SK-N-SH treated with all-trans-retinoic acid at 6 μM for 48 hours (cell line): ENCODE measurements around the gene CHORDC1.

Source experiments
- ATAC-seq: fragments of 200-7000 bp; cut with Tn5 transposase; 3 replicates; pipeline ENCODE4 v1.9.1; 2020; ENCODE audit warnings: mild to moderate bottlenecking, moderate library complexity
- ARNTL ChIP-seq: fragments of 450-650 bp; formaldehyde crosslinking; IDR thresholded peaks from 2 replicates; pipeline ENCODE4 v1.5.0; 2020; ENCODE audit warnings: low read depth, mild to moderate bottlenecking, moderate library complexity, borderline replicate concordance
- BACH2 ChIP-seq: fragments of 250-450 bp; sonication (Bioruptor Pico); IDR thresholded peaks from 2 replicates; pipeline ENCODE4 v1.9.0; 2021; ENCODE audit warnings: mild to moderate bottlenecking, borderline replicate concordance
- CREB5 ChIP-seq: fragments of 250-450 bp; sonication (Bioruptor Pico); IDR thresholded peaks from 2 replicates; pipeline ENCODE4 v1.5.1; 2020; ENCODE audit warnings: low read depth, mild to moderate bottlenecking, moderate library complexity
- ESRRG ChIP-seq: fragments of 250-450 bp; sonication (Bioruptor Pico); IDR thresholded peaks from 2 replicates; pipeline ENCODE4 v1.6.1; 2021; ENCODE audit warnings: mild to moderate bottlenecking
- GLIS3 ChIP-seq: fragments of 250-450 bp; sonication (Bioruptor Pico); IDR thresholded peaks from 2 replicates; pipeline ENCODE4 v1.5.0; 2020; ENCODE audit warnings: mild to moderate bottlenecking, moderate library complexity
- OSR1 ChIP-seq: fragments of 250-450 bp; sonication (Bioruptor Pico); IDR thresholded peaks from 2 replicates; pipeline ENCODE4 v1.8.0; 2022; ENCODE audit warnings: moderate library complexity, mild to moderate bottlenecking, inconsistent platforms
- PATZ1 ChIP-seq: fragments of 250-450 bp; sonication (Bioruptor Pico); IDR thresholded peaks from 2 replicates; pipeline ENCODE4 v1.8.0; 2020; ENCODE audit warnings: mild to moderate bottlenecking, moderate library complexity, borderline replicate concordance
- POU6F1 ChIP-seq: fragments of 250-450 bp; sonication (Bioruptor Pico); IDR thresholded peaks from 2 replicates; pipeline ENCODE4 v1.8.0; 2021; ENCODE audit warnings: low read depth, mild to moderate bottlenecking, moderate library complexity, borderline replicate concordance
- PPARA ChIP-seq: fragments of 250-450 bp; sonication (Bioruptor Pico); IDR thresholded peaks from 2 replicates; pipeline ENCODE4 v1.5.0; 2020; ENCODE audit warnings: mild to moderate bottlenecking, borderline replicate concordance
- RARB ChIP-seq: fragments of 250-450 bp; sonication (Bioruptor Pico); IDR thresholded peaks from 2 replicates; pipeline ENCODE4 v1.8.0; 2021; ENCODE audit warnings: mild to moderate bottlenecking, moderate library complexity
- SNAI2 ChIP-seq: fragments of 250-450 bp; sonication (Bioruptor Pico); IDR thresholded peaks from 2 replicates; pipeline ENCODE4 v1.5.0; 2020; ENCODE audit warnings: mild to moderate bottlenecking, moderate library complexity
- TCF4 ChIP-seq: fragments of 250-450 bp; sonication (Bioruptor Pico); IDR thresholded peaks from 2 replicates; pipeline ENCODE4 v1.8.0; 2021; ENCODE audit warnings: mild to moderate bottlenecking, moderate library complexity, borderline replicate concordance
- TOX ChIP-seq: fragments of 250-450 bp; sonication (Bioruptor Pico); IDR thresholded peaks from 2 replicates; pipeline ENCODE4 v1.8.0; 2021; ENCODE audit warnings: mild to moderate bottlenecking, moderate library complexity, borderline replicate concordance
- TSHZ2 ChIP-seq: fragments of 250-450 bp; sonication (Bioruptor Pico); IDR thresholded peaks from 2 replicates; pipeline ENCODE4 v1.5.0; 2020; ENCODE audit warnings: mild to moderate bottlenecking, moderate library complexity
- ZC3H10 ChIP-seq: fragments of 250-450 bp; sonication (Bioruptor Pico); IDR thresholded peaks from 2 replicates; pipeline ENCODE4 v1.5.1; 2021; ENCODE audit warnings: mild to moderate bottlenecking, moderate library complexity
- ZFP3 ChIP-seq: fragments of 250-450 bp; sonication (Bioruptor Pico); IDR thresholded peaks from 2 replicates; pipeline ENCODE4 v1.5.0; 2020; ENCODE audit warnings: mild to moderate bottlenecking, moderate library complexity
- ZFP30 ChIP-seq: fragments of 450-650 bp; formaldehyde crosslinking; IDR thresholded peaks from 2 replicates; pipeline ENCODE4 v1.5.0; 2022; ENCODE audit warnings: mild to moderate bottlenecking, moderate library complexity
- ZNF565 ChIP-seq: fragments of 450-650 bp; formaldehyde crosslinking; conservative IDR thresholded peaks from 2 replicates; pipeline ENCODE4 v1.5.0; 2020; ENCODE audit warnings: low read depth, mild to moderate bottlenecking, moderate library complexity
- ZNF70 ChIP-seq: fragments of 450-650 bp; formaldehyde crosslinking; IDR thresholded peaks from 2 replicates; pipeline ENCODE4 v1.5.0; 2020; ENCODE audit warnings: mild to moderate bottlenecking, moderate library complexity
- ZNF8 ChIP-seq: fragments of 450-650 bp; formaldehyde crosslinking; IDR thresholded peaks from 2 replicates; pipeline ENCODE4 v1.5.0; 2020; ENCODE audit warnings: mild to moderate bottlenecking, moderate library complexity

CHORDC1 gene

GRCh38 chr11:90234977-90235376, 12.1 kb upstream of the CHORDC1 start:
- ATAC-seq: no peak

GRCh38 chr11:90229791-90230190, 6.9 kb upstream of the CHORDC1 start:
- TF ChIP-seq PPARA (CRISPR knock-in tag): no peak
- no peak for ATAC-seq

More at GRCh38 chr11:90234977-90235376, 12.1 kb upstream of the CHORDC1 start:
- no peak for TF ChIP-seq ZFP3 (CRISPR knock-in tag)
- TF ChIP-seq OSR1 (CRISPR knock-in tag): no peak
- no peak for TF ChIP-seq PPARA (CRISPR knock-in tag)
- no peak for TF ChIP-seq RARB (CRISPR knock-in tag)
- no peak for TF ChIP-seq TOX (CRISPR knock-in tag)
- TF ChIP-seq CREB5 (CRISPR knock-in tag): no peak
- TF ChIP-seq TCF4 (CRISPR knock-in tag): no peak
- no peak for TF ChIP-seq ZNF70 (CRISPR knock-in tag)
- no peak for TF ChIP-seq ZNF565
- no peak for TF ChIP-seq PATZ1 (CRISPR knock-in tag)
- no peak for TF ChIP-seq GLIS3
- TF ChIP-seq ZFP30 (CRISPR knock-in tag): no peak
- no peak for TF ChIP-seq BACH2 (CRISPR knock-in tag)

- ATAC-seq: no peak
- TF ChIP-seq SNAI2 (CRISPR knock-in tag): no peak
Observed at GRCh38 chr11:90228056-90228455, 5.2 kb upstream of the CHORDC1 start.

GRCh38 chr11:90223248-90223585, 368 bp upstream of the CHORDC1 start:
- TF ChIP-seq PATZ1 (CRISPR knock-in tag) (no peak), ESRRG (CRISPR knock-in tag) (no peak), POU6F1 (CRISPR knock-in tag) (no peak), GLIS3 (no peak), ZNF70 (CRISPR knock-in tag) (no peak), PPARA (CRISPR knock-in tag) (no peak), BACH2 (CRISPR knock-in tag) (no peak), ZFP3 (CRISPR knock-in tag) (no peak), TOX (CRISPR knock-in tag) (no peak)
- ATAC-seq: peak; percentile 79

GRCh38 chr11:90221803-90222458, 918 bp downstream of the CHORDC1 start:
- ATAC-seq: peak; percentile 58; the same call in 2 of the 3 replicates
- TF ChIP-seq ZNF70 (CRISPR knock-in tag) (no peak), SNAI2 (CRISPR knock-in tag) (no peak), PPARA (CRISPR knock-in tag) (no peak), ZC3H10 (CRISPR knock-in tag) (no peak), ARNTL (CRISPR knock-in tag) (no peak), TSHZ2 (CRISPR knock-in tag) (no peak), POU6F1 (CRISPR knock-in tag) (no peak), ZNF8 (CRISPR knock-in tag) (no peak), GLIS3 (no peak), BACH2 (CRISPR knock-in tag) (no peak), ZNF565 (no peak), TCF4 (CRISPR knock-in tag) (no peak)
